Thyroid gland (tissue), 4 donors: ENCODE measurements around the gene ZNF862.

Experiments used
- POLR2A ChIP-seq, 2 donors: fragments of 450-650 bp; IDR thresholded peaks; one replicate each; pipeline ENCODE4 v1.6.1; 2017; ENCODE audit warnings: antibody characterized with exemption in 2 of 2, mild to moderate bottlenecking in 2 of 2, moderate library complexity in 1 of 2
- TF ChIP-seq, protein P1 (sequence below), 6 experiments: fragments of 200-600 bp in 3 of 6; fragments of 450-650 bp in 3 of 6; sonication (generic) in 3 of 6; IDR thresholded peaks; one replicate each; pipeline ENCODE4 v1.5.1; 2016 to 2019; ENCODE audit warnings: antibody characterized with exemption in 6 of 6, mild to moderate bottlenecking in 2 of 6, inconsistent platforms in 1 of 6, moderate library complexity in 1 of 6

DNA sequence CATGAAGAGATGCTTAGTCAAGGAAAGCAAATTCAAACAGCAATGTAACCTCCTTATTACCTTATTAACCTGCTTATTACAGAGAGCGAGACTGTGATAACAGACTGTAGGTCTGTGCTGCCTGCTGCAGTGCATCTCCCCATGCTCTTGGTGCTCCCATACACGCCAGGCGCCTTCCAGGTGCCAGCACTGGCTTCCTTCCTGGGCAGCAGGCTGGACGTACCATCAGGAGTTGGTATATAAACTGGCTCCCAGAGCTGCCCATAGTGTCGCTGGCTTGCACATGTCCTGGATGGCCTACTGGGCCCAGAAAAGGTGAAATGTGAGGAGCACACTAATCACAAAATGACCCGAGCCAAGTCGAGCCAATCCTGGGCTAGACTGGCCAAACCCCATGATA lies 49.1 kb downstream of the ZNF862 start:
- TF ChIP-seq, protein P1, sequence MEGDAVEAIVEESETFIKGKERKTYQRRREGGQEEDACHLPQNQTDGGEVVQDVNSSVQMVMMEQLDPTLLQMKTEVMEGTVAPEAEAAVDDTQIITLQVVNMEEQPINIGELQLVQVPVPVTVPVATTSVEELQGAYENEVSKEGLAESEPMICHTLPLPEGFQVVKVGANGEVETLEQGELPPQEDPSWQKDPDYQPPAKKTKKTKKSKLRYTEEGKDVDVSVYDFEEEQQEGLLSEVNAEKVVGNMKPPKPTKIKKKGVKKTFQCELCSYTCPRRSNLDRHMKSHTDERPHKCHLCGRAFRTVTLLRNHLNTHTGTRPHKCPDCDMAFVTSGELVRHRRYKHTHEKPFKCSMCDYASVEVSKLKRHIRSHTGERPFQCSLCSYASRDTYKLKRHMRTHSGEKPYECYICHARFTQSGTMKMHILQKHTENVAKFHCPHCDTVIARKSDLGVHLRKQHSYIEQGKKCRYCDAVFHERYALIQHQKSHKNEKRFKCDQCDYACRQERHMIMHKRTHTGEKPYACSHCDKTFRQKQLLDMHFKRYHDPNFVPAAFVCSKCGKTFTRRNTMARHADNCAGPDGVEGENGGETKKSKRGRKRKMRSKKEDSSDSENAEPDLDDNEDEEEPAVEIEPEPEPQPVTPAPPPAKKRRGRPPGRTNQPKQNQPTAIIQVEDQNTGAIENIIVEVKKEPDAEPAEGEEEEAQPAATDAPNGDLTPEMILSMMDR (IDR thresholded peaks at IDR 0.05), result no peak
- no peak for TF ChIP-seq POLR2A (IDR thresholded peaks at IDR 0.05)
